Activated B cell treated with CpG ODN at 0.5 μM for 24 hours (primary cell): Measurements from ENCODE around the gene HDAC4. TPM values are rescaled to one million over a fixed set of nuclear protein-coding genes. Genes with fewer than 3 reads are reported as not detected.

ENCODE experiments used
- ATAC-seq: fragments of 200-7000 bp; cut with Tn5 transposase; one replicate; pipeline ENCODE4 v1.10.0; 2021; ENCODE audit warnings: low read depth, mild to moderate bottlenecking, moderate library complexity
- CTCF ChIA-PET: fragments of 350-600 bp; sonication (Branson Sonifier 250); formaldehyde crosslinking; loops from one replicate; lab custom pipeline; 2021; ENCODE audit warnings: antibody characterized with exemption; lab: Charles Lee
- POLR2A ChIA-PET: fragments of 350-600 bp; sonication (Branson Sonifier 250); formaldehyde crosslinking; loops from one replicate; lab custom pipeline; 2021; ENCODE audit warnings: antibody characterized with exemption; lab: Charles Lee
- DNase-seq: peaks from one replicate; pipeline ENCODE4 v3.0.0; 2022
- H3K27ac Mint-ChIP-seq: one replicate; pipeline ENCODE4 v1.8.0; 2020; ENCODE audit warnings: mixed read lengths
- H3K27me3 Mint-ChIP-seq: one replicate; pipeline ENCODE4 v1.8.0; 2021; ENCODE audit warnings: mixed read lengths
- H3K36me3 Mint-ChIP-seq: one replicate; pipeline ENCODE4 v1.8.0; 2021; ENCODE audit warnings: low read depth, mixed read lengths
- H3K4me1 Mint-ChIP-seq: one replicate; pipeline ENCODE4 v1.8.0; 2021; ENCODE audit warnings: mixed read lengths
- H3K4me3 Mint-ChIP-seq: one replicate; pipeline ENCODE4 v1.8.0; 2020; ENCODE audit warnings: mild to moderate bottlenecking, mixed read lengths
- H3K9me3 Mint-ChIP-seq: one replicate; pipeline ENCODE4 v1.8.0; 2020; ENCODE audit warnings: mixed read lengths
- CTCF ChIP-seq: fragments of 200-600 bp; IDR thresholded peaks from one replicate; pipeline ENCODE4 v1.8.0; 2022; ENCODE audit warnings: antibody characterized with exemption, mild to moderate bottlenecking
- intact Hi-C: fragments of 100-400 bp; cut with micrococcal nuclease; formaldehyde crosslinking; loops from one replicate; pipeline ENCODE4 v1.15.1; 2024
- total RNA-seq: library from RNA; stranded (reverse); gene quantifications from 2 replicates; pipeline ENCODE4 v1.2.3, GENCODE V29; 2022

The HDAC4 gene
- total RNA-seq, 1 donor from 2014 or later: 31.9 TPM

DNA sequence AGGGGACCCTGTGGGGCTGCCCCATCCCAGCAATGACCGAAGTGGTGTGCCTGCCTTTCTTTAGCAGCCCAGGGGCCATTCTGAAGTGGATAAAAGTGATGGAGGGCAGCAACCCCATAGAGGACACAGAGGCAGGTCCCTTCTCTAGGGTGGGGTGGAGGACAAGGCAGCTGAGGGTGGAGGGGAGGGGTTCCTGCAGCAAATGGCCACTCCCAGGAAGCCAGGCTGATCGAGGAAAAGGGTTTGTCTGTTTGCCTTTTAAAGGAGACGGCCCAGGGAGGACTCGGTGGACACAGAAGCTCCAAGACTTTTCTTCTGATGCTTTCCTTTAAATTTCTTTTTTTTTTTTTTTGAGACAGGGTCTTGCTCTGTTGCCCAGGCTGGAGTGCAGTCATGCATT is 280.2 kb downstream of the HDAC4 start:
- H3K36me3 Mint-ChIP-seq: peaks cover 15% of the 10 kb centered on the region

DNA sequence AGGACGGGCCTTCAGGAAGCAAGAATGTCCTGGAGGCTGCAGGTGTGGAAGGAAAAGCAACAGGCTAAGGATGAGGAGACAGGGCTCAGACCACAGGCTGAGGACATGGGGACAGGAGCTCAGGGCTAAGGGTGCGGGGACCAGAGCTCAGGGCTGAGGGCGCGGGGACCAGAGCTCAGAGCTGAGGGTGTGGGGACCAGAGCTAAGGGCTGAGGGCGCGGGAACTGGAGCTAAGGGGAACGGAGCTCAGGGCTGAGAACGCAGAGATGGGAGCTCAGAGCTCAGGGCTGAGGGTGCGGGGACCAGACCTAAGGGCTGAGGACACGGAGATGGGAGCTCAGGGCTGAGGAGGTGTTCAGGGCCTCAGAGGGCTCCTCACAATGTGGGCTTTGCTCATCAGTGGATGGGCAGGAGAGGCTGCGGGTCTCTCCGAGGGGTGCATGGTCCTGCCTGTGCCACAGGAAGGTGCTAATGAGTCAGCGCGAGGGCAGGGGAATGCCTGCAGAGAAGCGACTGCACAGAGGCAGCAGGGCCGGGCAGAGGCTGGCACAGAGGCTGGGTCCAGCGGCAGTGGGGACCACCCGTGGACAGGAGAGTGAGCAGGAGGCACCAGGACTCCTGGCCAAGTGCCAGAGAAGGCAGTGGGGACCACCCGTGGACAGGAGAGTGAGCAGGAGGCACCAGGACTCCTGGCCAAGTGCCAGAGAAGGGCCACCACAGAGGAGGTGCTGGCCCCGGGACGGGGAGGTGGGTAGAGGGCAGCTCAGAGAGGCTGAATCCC is 281.3 kb downstream of the HDAC4 start:
- Mint-ChIP-seq H3K36me3 (peaks cover 7% of the 10 kb centered on the region), H3K27ac (no peak overlapping the region), H3K27me3 (no peaks in the 10 kb centered on the region), H3K4me3 (no peak overlapping the region), H3K9me3 (no peaks in the 10 kb centered on the region), H3K4me1 (no peaks in the 10 kb centered on the region)
- TF ChIP-seq CTCF: no peak
- intact Hi-C loops: no loop called here
- ATAC-seq (no peak), DNase-seq (no peak)
- ChIA-PET POLR2A (no interaction called here), CTCF (no interaction called here)

More for the DNA sequence above, 280.2 kb downstream of the HDAC4 start:
- no peaks in the 10 kb centered on the region for H3K4me1 Mint-ChIP-seq
- no peaks in the 10 kb centered on the region for H3K27me3 Mint-ChIP-seq
- POLR2A ChIA-PET: no interaction called here
- no peak overlapping the region for H3K4me3 Mint-ChIP-seq
- intact Hi-C loops: no loop called here
- CTCF ChIA-PET: no interaction called here
- H3K27ac Mint-ChIP-seq: no peak overlapping the region
- DNase-seq: no peak
- H3K9me3 Mint-ChIP-seq: peaks cover 2% of the 10 kb centered on the region
- no peak for TF ChIP-seq CTCF
- no peak for ATAC-seq

GRCh38 chr2:239118675-239119211 is 282.1 kb downstream of the HDAC4 start:
- Mint-ChIP-seq H3K36me3 (peaks cover 3% of the 10 kb centered on the region), H3K4me3 (no peak overlapping the region), H3K9me3 (no peaks in the 10 kb centered on the region), H3K27ac (no peak overlapping the region), H3K4me1 (no peaks in the 10 kb centered on the region), H3K27me3 (no peaks in the 10 kb centered on the region)
- DNase-seq (no peak), ATAC-seq (no peak)
- ChIA-PET CTCF (no interaction called here), POLR2A (no interaction called here)
- intact Hi-C loops: no loop called here
- TF ChIP-seq CTCF: no peak

DNA sequence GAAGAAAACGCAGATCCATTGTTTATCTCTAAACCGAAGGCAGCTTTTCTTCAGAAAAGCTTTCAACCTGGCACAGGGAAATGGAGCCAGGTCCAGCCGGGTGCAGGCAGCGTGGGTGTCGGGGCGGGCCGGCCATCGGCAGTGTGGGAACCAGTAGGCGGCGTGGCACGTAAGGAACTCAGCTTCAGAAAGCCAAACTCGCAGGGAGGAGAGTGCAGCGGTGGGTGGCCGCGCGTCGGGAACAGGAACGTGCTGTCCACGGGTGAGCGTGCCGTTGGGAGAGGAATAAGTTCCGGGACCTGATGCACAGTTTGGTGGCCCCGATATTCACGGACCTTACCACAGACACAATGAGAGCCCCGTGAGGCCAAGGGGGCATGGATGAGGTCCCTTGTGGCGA is 282.6 kb downstream of the HDAC4 start:
- POLR2A ChIA-PET: no interaction called here

More for the DNA sequence above, 282.6 kb downstream of the HDAC4 start:
- intact Hi-C loops: no loop called here
- CTCF ChIA-PET: no interaction called here
- H3K27ac Mint-ChIP-seq: no peak overlapping the region
- DNase-seq (no peak), ATAC-seq (no peak)
- H3K4me1 Mint-ChIP-seq: no peaks in the 10 kb centered on the region
- H3K27me3 Mint-ChIP-seq: no peaks in the 10 kb centered on the region
- no peaks in the 10 kb centered on the region for H3K9me3 Mint-ChIP-seq
- TF ChIP-seq CTCF: no peak
- H3K36me3 Mint-ChIP-seq: peaks cover 3% of the 10 kb centered on the region
- H3K4me3 Mint-ChIP-seq: no peak overlapping the region
